ENCODE measurements around the gene GSK3A.

The GSK3A gene

GRCh38 chr19:42219812-42220750 lies 22.3 kb downstream of the GSK3A start, which contains the start of gene ZNF526:
TSS of gene ZNF526 (plus strand) at chr19:42220312. CDS start at chr19:42224404, 4,092 bp downstream.
- peak; percentile 94 for DNase-seq

GRCh38 chr19:42217520-42218437 lies 24.6 kb downstream of the GSK3A start, which contains the start of gene DEDD2:
TSS of gene DEDD2 (minus strand) at chr19:42217677. CDS start at chr19:42217007, 670 bp downstream.
- DNase-seq, result peak; percentile 87

GRCh38 chr19:42216653-42217519 lies 25.5 kb downstream of the GSK3A start:
- no peak for DNase-seq

- no peak for DNase-seq
Observed at GRCh38 chr19:42214810-42215485, 27.5 kb downstream of the GSK3A start.

- DNase-seq, result no peak
Observed at GRCh38 chr19:42212886-42213285, 29.5 kb downstream of the GSK3A start.

GRCh38 chr19:42208612-42209011 lies 33.8 kb downstream of the GSK3A start:
- no peak for DNase-seq

- DNase-seq, result no peak
Observed at GRCh38 chr19:42207767-42208271, 34.6 kb downstream of the GSK3A start.

- DNase-seq, result no peak
Observed at GRCh38 chr19:42206871-42207755, 35.3 kb downstream of the GSK3A start.

GRCh38 chr19:42204664-42205063 lies 37.7 kb downstream of the GSK3A start:
- DNase-seq, result no peak

- no peak for DNase-seq
Observed at GRCh38 chr19:42203700-42204099, 38.7 kb downstream of the GSK3A start.

- no peak for DNase-seq
Observed at GRCh38 chr19:42202290-42202880, 40.0 kb downstream of the GSK3A start.

GRCh38 chr19:42201489-42202289 lies 40.7 kb downstream of the GSK3A start:
- DNase-seq, result no peak

- no peak for DNase-seq
Observed at GRCh38 chr19:42200116-42200715, 42.2 kb downstream of the GSK3A start.

- DNase-seq, result no peak
Observed at GRCh38 chr19:42199440-42200115, 42.8 kb downstream of the GSK3A start.

- no peak for DNase-seq
Observed at GRCh38 chr19:42198676-42199439, 43.5 kb downstream of the GSK3A start.

- no peak for DNase-seq
Observed at GRCh38 chr19:42197375-42197817, 45.0 kb downstream of the GSK3A start.

Measured in NCI-H1436 treated with DMSO at 0.1 percent for 48 hours (cell line).